ENCODE results near the gene GGA1. TPM values are rescaled to one million over a fixed set of nuclear protein-coding genes. Genes with fewer than 3 reads are reported as not detected.

The GGA1 gene
- total and polyA plus RNA-seq, 9 of the 15 experiments (the other 6 are each of a cell fraction or from before 2014, with no cell fraction given): 1.5 to 69.5 (median 31.6) TPM

DNA sequence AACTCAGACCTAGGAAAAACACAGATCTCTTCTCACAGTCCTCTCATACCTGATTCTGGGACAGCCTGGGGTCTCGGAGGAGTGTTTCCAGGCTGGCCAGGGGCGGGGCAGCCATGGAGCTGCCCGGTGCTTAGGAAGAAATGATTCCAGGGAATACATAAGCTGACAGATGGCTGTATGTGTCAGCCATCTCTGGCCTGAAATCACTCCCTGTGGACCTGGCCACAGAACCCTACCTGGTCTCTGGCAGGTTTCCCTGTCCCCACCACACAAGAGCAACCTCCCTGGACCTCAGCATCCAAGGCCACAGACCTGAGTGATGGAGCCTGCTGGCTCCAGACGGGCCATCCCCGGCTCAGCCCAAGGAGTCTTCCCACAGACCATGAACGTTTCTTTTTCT lies 10.0 kb downstream of the GGA1 start:
- intact Hi-C loops (cut with micrococcal nuclease) (no loop called here), in situ Hi-C loops (cut with MboI) (no loop called here)
- no peaks in the 10 kb centered on the region for H4K20me1 ChIP-seq (replicated peaks; ENCODE audit: control insufficient read depth, insufficient read depth, low read length)
- POLR2A ChIA-PET: interaction anchor here (0.7 kb wide), 1 partner anchor 12 kb away, joined by 3 read pairs; no protein-coding TSS in a partner anchor
- TF ChIP-seq DPF2 (IDR thresholded peaks at IDR 0.05): no peak
- no peak for TF ChIP-seq ZNF146 (CRISPR knock-in tag; IDR thresholded peaks at IDR 0.05; ENCODE audit: unreplicated experiment)
- TF ChIP-seq FOXJ3 (CRISPR knock-in tag; IDR thresholded peaks at IDR 0.05): no peak
- no peak for TF ChIP-seq CAMTA2 (CRISPR knock-in tag; conservative IDR thresholded peaks at IDR 0.05)
- no peak for TF ChIP-seq MCM2 (IDR thresholded peaks at IDR 0.05; ENCODE audit: low read depth)
- TF ChIP-seq SUPT5H (IDR thresholded peaks at IDR 0.05): no peak
- no peak for TF ChIP-seq PHF21A (IDR thresholded peaks at IDR 0.05; ENCODE audit: borderline replicate concordance, low read depth)
- DNase-seq (ENCODE audit: extremely low read depth in 1 of 4, low spot score in 3 of 4): no peak
- no peak for ATAC-seq
- no peak overlapping the region for H3K27ac ChIP-seq (ENCODE audit: extremely low read depth, low read depth, low read length)
- H3K4me1 ChIP-seq (replicated peaks in 1 of 2; ENCODE audit: control insufficient read depth in 2 of 2, insufficient read depth in 2 of 2, low read length in 2 of 2): peaks cover 0 to 15% of the 10 kb centered on the region in 2 experiments; a peak in 3 of 5 replicates
- FAIRE-seq: no peak
- H3K4me3 ChIP-seq: no peak overlapping the region
- no peaks in the 10 kb centered on the region for H3K9me1 ChIP-seq (ENCODE audit: control insufficient read depth, insufficient read depth, low read length)
- BruUV-seq (replicated peaks): no TSS peak
- peaks cover 61% of the 10 kb centered on the region; the same call in 2 of the 3 replicates for H3K36me3 ChIP-seq (ENCODE audit: control insufficient read depth, insufficient read depth, low read length)
- CTCF ChIA-PET (ENCODE audit: low intra/inter-chr PET ratio): no interaction called here
- H3K27me3 ChIP-seq (ENCODE audit: control insufficient read depth in 2 of 2, insufficient read depth in 2 of 2, low read length in 2 of 2): no peaks in the 10 kb centered on the region
- no peak overlapping the region for H3K9ac ChIP-seq (ENCODE audit: insufficient read depth in 1 of 2, low read depth in 2 of 2, low read length in 2 of 2)
- WGBS (ENCODE audit: insufficient coverage, low coverage, missing lambda C conversion rate): 78% methylated on average over 6 of the region's 6 CpGs
- no peak overlapping the region for H3K4me2 ChIP-seq (ENCODE audit: insufficient read depth, low read length)
- no peak overlapping the region for H2AFZ ChIP-seq (ENCODE audit: low read depth, low read length)
- H3K9me3 ChIP-seq (replicated peaks; ENCODE audit: control insufficient read depth, insufficient read depth, low read depth, low read length): no peaks in the 10 kb centered on the region
- no peaks in the 10 kb centered on the region for H3K79me2 ChIP-seq (ENCODE audit: control insufficient read depth, insufficient read depth, low read length)

DNA sequence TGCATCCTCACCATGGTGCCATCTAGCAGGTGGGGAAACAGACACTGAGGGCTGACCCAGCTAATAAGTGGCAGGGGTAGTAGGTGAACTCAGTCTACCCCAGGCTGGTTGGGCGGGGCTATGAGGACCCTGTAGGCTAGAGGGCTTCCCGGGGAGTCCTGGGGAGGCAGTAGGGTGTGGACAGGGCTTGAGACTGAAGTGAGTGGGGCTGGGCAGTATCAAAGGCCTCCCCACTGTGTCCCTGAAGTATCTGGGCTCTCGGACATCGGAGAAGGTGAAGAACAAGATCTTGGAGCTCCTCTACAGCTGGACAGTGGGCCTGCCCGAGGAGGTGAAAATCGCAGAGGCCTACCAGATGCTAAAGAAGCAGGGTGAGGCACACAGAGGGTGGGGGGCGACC lies 11.4 kb downstream of the GGA1 start:
- FAIRE-seq (no peak), DNase-seq (ENCODE audit: extremely low read depth in 1 of 4, low spot score in 3 of 4) (no peak), ATAC-seq (no peak)
- Histone ChIP-seq H3K9me1 (ENCODE audit: control insufficient read depth, insufficient read depth, low read length) (no peaks in the 10 kb centered on the region), H3K4me1 (replicated peaks in 1 of 2; ENCODE audit: control insufficient read depth in 2 of 2, insufficient read depth in 2 of 2, low read length in 2 of 2) (peaks cover 0 to 24% of the 10 kb centered on the region in 2 experiments; a peak in 3 of 5 replicates), H3K4me3 (no peak overlapping the region), H4K20me1 (replicated peaks; ENCODE audit: control insufficient read depth, insufficient read depth, low read length) (no peaks in the 10 kb centered on the region), H3K79me2 (ENCODE audit: control insufficient read depth, insufficient read depth, low read length) (no peaks in the 10 kb centered on the region), H3K4me2 (ENCODE audit: insufficient read depth, low read length) (no peak overlapping the region), H3K36me3 (ENCODE audit: control insufficient read depth, insufficient read depth, low read length) (peaks cover 65% of the 10 kb centered on the region; the same call in 2 of the 3 replicates), H3K9me3 (replicated peaks; ENCODE audit: control insufficient read depth, insufficient read depth, low read depth, low read length) (no peaks in the 10 kb centered on the region), H2AFZ (ENCODE audit: low read depth, low read length) (no peak overlapping the region), H3K27me3 (ENCODE audit: control insufficient read depth in 2 of 2, insufficient read depth in 2 of 2, low read length in 2 of 2) (no peaks in the 10 kb centered on the region), H3K27ac (ENCODE audit: extremely low read depth, low read depth, low read length) (no peak overlapping the region), H3K9ac (ENCODE audit: insufficient read depth in 1 of 2, low read depth in 2 of 2, low read length in 2 of 2) (no peak overlapping the region; a peak in 1 of 4 replicates)
- BruUV-seq (replicated peaks): no TSS peak
- POLR2A ChIA-PET: interaction anchor here (0.5 to 1.4 kb wide), 6 partner anchors 11 to 163 kb away, joined by 3 to 5 read pairs (median 3); partner anchors contain the start of genes GGA1 and NOL12
- TF ChIP-seq MEIS2 (IDR thresholded peaks at IDR 0.05; ENCODE audit: partially characterized antibody) (no peak), RBFOX2 (IDR thresholded peaks at IDR 0.05; ENCODE audit: low read depth, low read length) (peak; percentile 31; the same call in 1 of the 2 replicates), MCM5 (IDR thresholded peaks at IDR 0.05; ENCODE audit: low read depth) (no peak), STAT5B (CRISPR knock-in tag; IDR thresholded peaks at IDR 0.05) (no peak), HLTF (IDR thresholded peaks at IDR 0.05) (no peak), NUFIP1 (IDR thresholded peaks at IDR 0.05; ENCODE audit: partially characterized antibody) (no peak)
- CTCF ChIA-PET (ENCODE audit: low intra/inter-chr PET ratio): no interaction called here
- WGBS (ENCODE audit: insufficient coverage, low coverage, missing lambda C conversion rate): 84% methylated on average over 6 of the region's 7 CpGs
- intact Hi-C loops (cut with micrococcal nuclease): no loop called here
- in situ Hi-C loops (cut with MboI): no loop called here

Data from K562 (cell line).